GM19397 (cell line): ENCODE data around the gene MZF1.
"Not testable (repeated sequence)": the region's sequence is repeated elsewhere in the genome, so short reads cannot be mapped to it uniquely, and the experiment has no call there.

Experiments used
- ATAC-seq: cut with Tn5 transposase; IDR thresholded peaks from one replicate; pipeline ENCODE4 v1.9.1; 2021; ENCODE audit warnings: mild to moderate bottlenecking, moderate library complexity; ENCODE audit not compliant: unreplicated experiment

The MZF1 gene

GRCh38 chr19:58543826-58544590, 29.1 kb downstream of the MZF1 start, which contains the start of gene TRIM28:
TRIM28 (plus strand) TSS chr19:58544064; CDS start chr19:58544758, 694 bp downstream.
- peak; percentile 79 for ATAC-seq

- ATAC-seq: not testable (repeated sequence)
Measured at GRCh38 chr19:58542641-58543372, 30.3 kb downstream of the MZF1 start.

GRCh38 chr19:58539169-58539559, 34.0 kb downstream of the MZF1 start:
- not testable (repeated sequence) for ATAC-seq

GRCh38 chr19:58538257-58539168, 34.6 kb downstream of the MZF1 start:
- no peak for ATAC-seq

- ATAC-seq: no peak
Measured at GRCh38 chr19:58536852-58537798, 36.0 kb downstream of the MZF1 start.

- ATAC-seq: no peak
Measured at GRCh38 chr19:58535857-58536256, 37.3 kb downstream of the MZF1 start.

GRCh38 chr19:58531034-58531840, 41.9 kb downstream of the MZF1 start:
- ATAC-seq: no peak

GRCh38 chr19:58529405-58529804, 43.7 kb downstream of the MZF1 start:
- no peak for ATAC-seq

GRCh38 chr19:58522709-58523108, 50.4 kb downstream of the MZF1 start:
- ATAC-seq: no peak

GRCh38 chr19:58521651-58522050, 51.5 kb downstream of the MZF1 start:
- ATAC-seq: no peak

- no peak for ATAC-seq
Measured at GRCh38 chr19:58520257-58520599, 52.9 kb downstream of the MZF1 start.

GRCh38 chr19:58519355-58520256, 53.5 kb downstream of the MZF1 start, which contains the start of gene ZBTB45:
ZBTB45 (minus strand) TSS chr19:58519810; CDS start chr19:58517673, 2,137 bp downstream.
- peak; percentile 79 for ATAC-seq

GRCh38 chr19:58519087-58519354, 54.1 kb downstream of the MZF1 start:
- ATAC-seq: peak; percentile 2

GRCh38 chr19:58518256-58519086, 54.7 kb downstream of the MZF1 start:
- ATAC-seq: no peak

- no peak for ATAC-seq
Measured at GRCh38 chr19:58516964-58517833, 55.9 kb downstream of the MZF1 start.

GRCh38 chr19:58516246-58516836, 56.8 kb downstream of the MZF1 start:
- no peak for ATAC-seq
